Measurements from ENCODE around the gene KRT34. TPM values are rescaled to one million over a fixed set of nuclear protein-coding genes. Genes with fewer than 3 reads are reported as not detected.

Gene KRT34
- total RNA-seq, 2 experiments from 2014 or later = not detected

DNA sequence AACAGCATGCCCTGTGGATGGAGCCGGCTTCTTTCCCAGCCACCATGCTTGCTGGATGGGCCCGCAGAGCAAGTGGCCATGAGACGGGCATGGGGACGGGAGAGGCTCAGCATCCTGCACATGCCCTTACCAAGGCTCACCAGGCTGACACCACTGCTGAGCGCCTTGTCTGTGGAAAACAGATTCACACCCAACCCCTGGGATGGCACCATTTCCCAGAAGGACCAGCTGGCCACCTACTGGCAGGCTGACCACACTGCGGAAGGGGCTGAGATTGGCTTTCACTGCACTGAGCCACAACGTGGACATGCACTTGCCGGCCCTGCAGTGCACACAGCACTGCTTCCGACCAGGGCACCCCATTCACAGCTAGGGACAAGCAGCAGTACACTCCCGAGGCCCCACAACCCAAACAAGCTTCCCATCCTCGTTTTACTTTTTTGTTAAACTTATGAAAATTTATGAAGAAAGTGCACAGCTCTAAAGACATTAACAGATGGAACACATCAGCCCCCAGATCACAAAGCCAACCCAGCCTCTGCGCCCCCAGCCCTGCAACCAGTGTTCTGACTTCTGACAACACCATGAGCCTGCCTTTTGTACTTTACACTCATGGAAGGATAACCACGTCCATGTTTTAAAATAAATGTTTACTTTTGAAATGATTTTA is 52.7 kb downstream of the KRT34 start:
- Histone ChIP-seq H3K4me1 (ENCODE audit: insufficient read depth, low read length, poor library complexity, severe bottlenecking) (no peaks in the 10 kb centered on the region), H3K4me2 (ENCODE audit: low read length) (no peak overlapping the region), H2AFZ (ENCODE audit: low read length) (no peak overlapping the region), H3K9me2 (ENCODE audit: insufficient read depth, low read length) (no peaks in the 10 kb centered on the region), H3K27ac (ENCODE audit: low read depth, low read length, poor library complexity, severe bottlenecking) (no peak overlapping the region), H3K9me3 (ENCODE audit: low read length) (no peaks in the 10 kb centered on the region), H3K79me2 (ENCODE audit: insufficient read depth, low read depth, low read length) (no peaks in the 10 kb centered on the region), H3K36me3 (ENCODE audit: insufficient read depth, low read length) (no peaks in the 10 kb centered on the region), H3K4me3 (ENCODE audit: low read depth, low read length, poor library complexity, severe bottlenecking) (no peak overlapping the region), H4K20me1 (ENCODE audit: insufficient read depth, low read length) (no peaks in the 10 kb centered on the region)
- no peak for TF ChIP-seq EZH2phosphoT487 (IDR thresholded peaks at IDR 0.05; ENCODE audit: borderline replicate concordance, low read depth, low read length)
- TF ChIP-seq, protein P1, sequence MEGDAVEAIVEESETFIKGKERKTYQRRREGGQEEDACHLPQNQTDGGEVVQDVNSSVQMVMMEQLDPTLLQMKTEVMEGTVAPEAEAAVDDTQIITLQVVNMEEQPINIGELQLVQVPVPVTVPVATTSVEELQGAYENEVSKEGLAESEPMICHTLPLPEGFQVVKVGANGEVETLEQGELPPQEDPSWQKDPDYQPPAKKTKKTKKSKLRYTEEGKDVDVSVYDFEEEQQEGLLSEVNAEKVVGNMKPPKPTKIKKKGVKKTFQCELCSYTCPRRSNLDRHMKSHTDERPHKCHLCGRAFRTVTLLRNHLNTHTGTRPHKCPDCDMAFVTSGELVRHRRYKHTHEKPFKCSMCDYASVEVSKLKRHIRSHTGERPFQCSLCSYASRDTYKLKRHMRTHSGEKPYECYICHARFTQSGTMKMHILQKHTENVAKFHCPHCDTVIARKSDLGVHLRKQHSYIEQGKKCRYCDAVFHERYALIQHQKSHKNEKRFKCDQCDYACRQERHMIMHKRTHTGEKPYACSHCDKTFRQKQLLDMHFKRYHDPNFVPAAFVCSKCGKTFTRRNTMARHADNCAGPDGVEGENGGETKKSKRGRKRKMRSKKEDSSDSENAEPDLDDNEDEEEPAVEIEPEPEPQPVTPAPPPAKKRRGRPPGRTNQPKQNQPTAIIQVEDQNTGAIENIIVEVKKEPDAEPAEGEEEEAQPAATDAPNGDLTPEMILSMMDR (conservative IDR thresholded peaks at IDR 0.05; ENCODE audit: low read length) = peak; percentile 67
- peak; percentile 18 for DNase-seq (ENCODE audit: low spot score)
- ChIA-PET POLR2A (no interaction called here), CTCF (ENCODE audit: unreplicated experiment) (no interaction called here)
- BruUV-seq (replicated peaks) = no TSS peak
- intact Hi-C loops (cut with micrococcal nuclease; ENCODE audit: unreplicated experiment) = loop anchor here (10.0 kb wide), 2 partner anchors 335 to 525 kb away; no protein-coding TSS in a partner anchor

DNA sequence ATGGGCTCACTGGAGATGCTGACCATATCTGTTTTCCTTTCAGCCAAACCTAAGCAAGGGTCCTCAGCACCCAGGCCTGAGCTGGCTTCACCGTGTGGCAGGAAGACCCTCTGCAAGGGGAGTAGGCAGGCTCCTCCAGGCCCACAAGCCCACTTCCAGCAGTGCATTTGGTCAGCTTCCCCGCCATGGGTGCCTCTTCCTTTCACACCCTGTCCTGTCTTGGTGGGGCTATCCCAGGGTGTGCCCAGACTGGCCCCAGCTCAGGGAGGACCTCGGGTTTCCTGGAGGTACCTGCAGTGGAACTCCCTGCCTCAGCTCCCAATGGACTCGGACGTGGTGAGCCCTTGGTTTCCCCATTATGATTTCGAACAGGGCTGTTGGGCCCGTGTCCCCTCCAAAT is 53.9 kb downstream of the KRT34 start:
- no peak overlapping the region for H2AFZ ChIP-seq (ENCODE audit: low read length)
- H3K4me1 ChIP-seq (ENCODE audit: insufficient read depth, low read length, poor library complexity, severe bottlenecking) = no peaks in the 10 kb centered on the region
- H3K4me3 ChIP-seq (ENCODE audit: low read depth, low read length, poor library complexity, severe bottlenecking) = no peak overlapping the region
- H3K9me2 ChIP-seq (ENCODE audit: insufficient read depth, low read length) = no peaks in the 10 kb centered on the region
- no peaks in the 10 kb centered on the region for H3K9me3 ChIP-seq (ENCODE audit: low read length)
- intact Hi-C loops (cut with micrococcal nuclease; ENCODE audit: unreplicated experiment) = loop anchor here (10.0 kb wide), 2 partner anchors 337 to 523 kb away; no protein-coding TSS in a partner anchor
- ChIA-PET CTCF (ENCODE audit: unreplicated experiment) (no interaction called here), POLR2A (no interaction called here)
- no peaks in the 10 kb centered on the region for H4K20me1 ChIP-seq (ENCODE audit: insufficient read depth, low read length)
- no peaks in the 10 kb centered on the region for H3K36me3 ChIP-seq (ENCODE audit: insufficient read depth, low read length)
- no peaks in the 10 kb centered on the region for H3K79me2 ChIP-seq (ENCODE audit: insufficient read depth, low read depth, low read length)
- TF ChIP-seq, protein P1 (conservative IDR thresholded peaks at IDR 0.05; ENCODE audit: low read length) = no peak
- H3K27ac ChIP-seq (ENCODE audit: low read depth, low read length, poor library complexity, severe bottlenecking) = no peak overlapping the region
- H3K4me2 ChIP-seq (ENCODE audit: low read length) = no peak overlapping the region
- DNase-seq (ENCODE audit: low spot score) = no peak
- BruUV-seq (replicated peaks) = no TSS peak

Other genes with a start within 250 kb of the KRT34 start
Only the 30 nearest of the 32 such genes appear.
- gene KRTAP4-5, start 232.5 kb downstream of the KRT34 start, total RNA-seq (2014; rRNA removed; shearing (Covaris generic)) = not detected in 2 replicates
- gene KRTAP4-5, start 232.5 kb downstream of the KRT34 start, total RNA-seq (2022) = not detected in 2 replicates
- not detected in 2 replicates for gene KRTAP4-4, start 221.6 kb downstream of the KRT34 start, total RNA-seq (2014; rRNA removed; shearing (Covaris generic))
- not detected in 2 replicates for gene KRTAP4-4, start 221.6 kb downstream of the KRT34 start, total RNA-seq (2022)
- gene KRTAP4-3, start 214.1 kb downstream of the KRT34 start, total RNA-seq (2014; rRNA removed; shearing (Covaris generic)) = not detected in 2 replicates
- gene KRTAP4-3, start 214.1 kb downstream of the KRT34 start, total RNA-seq (2022) = not detected in 2 replicates
- not detected in 2 replicates for gene KRTAP4-2, start 204.1 kb downstream of the KRT34 start, total RNA-seq (2014; rRNA removed; shearing (Covaris generic))
- not detected in 2 replicates for gene KRTAP4-2, start 204.1 kb downstream of the KRT34 start, total RNA-seq (2022)
- not detected in 2 replicates for gene KRTAP4-1, start 197.4 kb downstream of the KRT34 start, total RNA-seq (2014; rRNA removed; shearing (Covaris generic))
- gene KRTAP4-1, start 197.4 kb downstream of the KRT34 start, total RNA-seq (2022) = not detected in 2 replicates
- not detected in 2 replicates for gene KRTAP9-1, start 192.4 kb downstream of the KRT34 start, total RNA-seq (2014; rRNA removed; shearing (Covaris generic))
- gene KRTAP9-1, start 192.4 kb downstream of the KRT34 start, total RNA-seq (2022) = not detected in 2 replicates
- not detected in 2 replicates for gene KRTAP9-2, start 155.7 kb downstream of the KRT34 start, total RNA-seq (2014; rRNA removed; shearing (Covaris generic))
- not detected in 2 replicates for gene KRTAP9-2, start 155.7 kb downstream of the KRT34 start, total RNA-seq (2022)
- gene KRTAP9-3, start 149.9 kb downstream of the KRT34 start, total RNA-seq (2014; rRNA removed; shearing (Covaris generic)) = not detected in 2 replicates
- gene KRTAP9-3, start 149.9 kb downstream of the KRT34 start, total RNA-seq (2022) = not detected in 2 replicates
- not detected in 2 replicates for gene KRTAP9-8, start 144.3 kb downstream of the KRT34 start, total RNA-seq (2014; rRNA removed; shearing (Covaris generic))
- not detected in 2 replicates for gene KRTAP9-8, start 144.3 kb downstream of the KRT34 start, total RNA-seq (2022)
- gene KRTAP9-4, start 132.6 kb downstream of the KRT34 start, total RNA-seq (2014; rRNA removed; shearing (Covaris generic)) = not detected in 2 replicates
- not detected in 2 replicates for gene KRTAP9-4, start 132.6 kb downstream of the KRT34 start, total RNA-seq (2022)
- not detected in 2 replicates for gene KRTAP9-9, start 126.9 kb downstream of the KRT34 start, total RNA-seq (2014; rRNA removed; shearing (Covaris generic))
- gene KRTAP9-9, start 126.9 kb downstream of the KRT34 start, total RNA-seq (2022) = not detected in 2 replicates
- gene KRTAP9-6, start 116.9 kb downstream of the KRT34 start, total RNA-seq (2014; rRNA removed; shearing (Covaris generic)) = not detected in 2 replicates
- gene KRTAP9-6, start 116.9 kb downstream of the KRT34 start, total RNA-seq (2022) = not detected in 2 replicates
- not detected in 2 replicates for gene KRTAP9-7, start 106.6 kb downstream of the KRT34 start, total RNA-seq (2014; rRNA removed; shearing (Covaris generic))
- gene KRTAP9-7, start 106.6 kb downstream of the KRT34 start, total RNA-seq (2022) = not detected in 2 replicates
- not detected in 2 replicates for gene KRTAP29-1, start 79.5 kb downstream of the KRT34 start, total RNA-seq (2014; rRNA removed; shearing (Covaris generic))
- not detected in 2 replicates for gene KRTAP29-1, start 79.5 kb downstream of the KRT34 start, total RNA-seq (2022)
- gene KRTAP16-1, start 73.0 kb downstream of the KRT34 start, total RNA-seq (2014; rRNA removed; shearing (Covaris generic)) = not detected in 2 replicates
- not detected in 2 replicates for gene KRTAP16-1, start 73.0 kb downstream of the KRT34 start, total RNA-seq (2022)
- gene KRTAP17-1, start 66.6 kb downstream of the KRT34 start, total RNA-seq (2014; rRNA removed; shearing (Covaris generic)) = not detected in 2 replicates
- not detected in 2 replicates for gene KRTAP17-1, start 66.6 kb downstream of the KRT34 start, total RNA-seq (2022)
- gene KRT33A, start 31.5 kb downstream of the KRT34 start, total RNA-seq (2014; rRNA removed; shearing (Covaris generic)) = not detected in 2 replicates
- not detected in 2 replicates for gene KRT33A, start 31.5 kb downstream of the KRT34 start, total RNA-seq (2022)
- not detected in 2 replicates for gene KRT33B, start 12.5 kb downstream of the KRT34 start, total RNA-seq (2014; rRNA removed; shearing (Covaris generic))
- gene KRT33B, start 12.5 kb downstream of the KRT34 start, total RNA-seq (2022) = not detected in 2 replicates
- gene KRT31, start 15.3 kb upstream of the KRT34 start, total RNA-seq (2014; rRNA removed; shearing (Covaris generic)) = not detected in 2 replicates
- gene KRT31, start 15.3 kb upstream of the KRT34 start, total RNA-seq (2022) = not detected in 2 replicates
- gene KRT37, start 42.3 kb upstream of the KRT34 start, total RNA-seq (2014; rRNA removed; shearing (Covaris generic)) = not detected in 2 replicates
- not detected in 2 replicates for gene KRT37, start 42.3 kb upstream of the KRT34 start, total RNA-seq (2022)
- gene KRT38, start 58.7 kb upstream of the KRT34 start, total RNA-seq (2014; rRNA removed; shearing (Covaris generic)) = not detected in 2 replicates
- not detected in 2 replicates for gene KRT38, start 58.7 kb upstream of the KRT34 start, total RNA-seq (2022)
- not detected in 2 replicates for gene KRT32, start 85.1 kb upstream of the KRT34 start, total RNA-seq (2014; rRNA removed; shearing (Covaris generic))
- gene KRT32, start 85.1 kb upstream of the KRT34 start, total RNA-seq (2022) = not detected in 2 replicates
- gene KRT35, start 98.8 kb upstream of the KRT34 start, total RNA-seq (2014; rRNA removed; shearing (Covaris generic)) = not detected in 2 replicates
- gene KRT35, start 98.8 kb upstream of the KRT34 start, total RNA-seq (2022) = not detected in 2 replicates
- not detected in 2 replicates for gene KRT36, start 107.6 kb upstream of the KRT34 start, total RNA-seq (2014; rRNA removed; shearing (Covaris generic))
- not detected in 2 replicates for gene KRT36, start 107.6 kb upstream of the KRT34 start, total RNA-seq (2022)
- not detected in 2 replicates for gene KRT13, start 123.3 kb upstream of the KRT34 start, total RNA-seq (2014; rRNA removed; shearing (Covaris generic))
- gene KRT13, start 123.3 kb upstream of the KRT34 start, total RNA-seq (2022) = not detected in 2 replicates
- not detected in 2 replicates for gene KRT15, start 136.6 kb upstream of the KRT34 start, total RNA-seq (2014; rRNA removed; shearing (Covaris generic))
- not detected in 2 replicates for gene KRT15, start 136.6 kb upstream of the KRT34 start, total RNA-seq (2022)
- not detected in 2 replicates for gene KRT19, start 146.0 kb upstream of the KRT34 start, total RNA-seq (2014; rRNA removed; shearing (Covaris generic))
- gene KRT19, start 146.0 kb upstream of the KRT34 start, total RNA-seq (2022) = not detected in 2 replicates
- gene KRT9, start 189.8 kb upstream of the KRT34 start, total RNA-seq (2014; rRNA removed; shearing (Covaris generic)) = not detected in 2 replicates
- gene KRT9, start 189.8 kb upstream of the KRT34 start, total RNA-seq (2022) = not detected in 2 replicates
- gene KRT14, start 204.6 kb upstream of the KRT34 start, total RNA-seq (2014; rRNA removed; shearing (Covaris generic)) = not detected in 2 replicates
- 0.30 and 0.82 TPM in 2 replicates for gene KRT14, start 204.6 kb upstream of the KRT34 start, total RNA-seq (2022)
- not detected in 2 replicates for gene KRT16, start 230.5 kb upstream of the KRT34 start, total RNA-seq (2014; rRNA removed; shearing (Covaris generic))
- gene KRT16, start 230.5 kb upstream of the KRT34 start, total RNA-seq (2022) = not detected in 2 replicates

Measured in OCI-LY7 (cell line).